ENCODE results near the gene TBC1D8B.
"Not testable (repeated sequence)": the region's sequence is repeated elsewhere in the genome, so short reads cannot be mapped to it uniquely, and the experiment has no call there.

TBC1D8B gene

DNA sequence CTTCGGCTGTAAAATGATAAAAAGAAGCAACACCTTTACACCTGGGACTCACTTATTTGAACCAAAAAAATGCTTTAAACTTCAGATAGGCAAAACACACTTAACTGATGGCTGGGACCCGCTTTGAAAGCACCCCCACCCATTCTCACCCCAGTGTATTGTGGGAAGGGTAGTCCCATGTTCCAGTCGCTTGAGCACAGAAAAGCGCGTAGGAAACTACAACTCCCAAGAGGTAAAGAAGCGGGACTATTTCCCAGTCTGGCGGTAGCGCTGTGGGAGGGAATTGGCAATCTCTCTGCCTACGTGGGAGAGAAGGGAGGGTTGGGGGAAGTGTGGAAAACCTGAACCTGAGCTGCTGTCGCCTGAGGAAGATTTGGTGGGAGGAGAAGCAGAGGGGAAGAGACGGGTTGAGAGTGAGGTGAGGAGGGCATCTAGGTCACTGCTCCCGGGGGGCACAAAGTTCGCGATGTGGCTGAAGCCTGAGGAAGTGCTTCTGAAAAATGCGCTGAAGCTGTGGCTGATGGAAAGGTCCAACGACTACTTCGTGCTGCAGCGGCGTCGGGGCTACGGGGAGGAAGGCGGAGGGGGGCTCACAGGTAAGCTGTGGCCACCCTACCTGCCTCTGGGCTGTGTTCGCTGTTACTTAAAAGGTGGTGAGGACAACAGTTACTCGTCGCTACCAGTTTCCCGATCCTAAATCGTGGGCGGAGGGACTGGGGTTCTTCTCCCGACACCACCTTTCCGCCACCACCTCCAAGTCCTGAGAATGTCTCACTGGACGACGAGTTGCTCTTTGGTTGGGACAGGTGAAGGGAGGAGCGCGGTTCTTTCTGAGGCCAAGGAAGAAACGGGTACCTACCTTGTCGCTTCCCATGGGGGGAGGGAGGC lies at the start of gene TBC1D8B:
TSS of gene TBC1D8B (plus strand) at position 286 of the 888 bp plus-strand sequence. CDS start at position 467, 181 bp downstream.
- DNase-seq, result peak; percentile 91

DNA sequence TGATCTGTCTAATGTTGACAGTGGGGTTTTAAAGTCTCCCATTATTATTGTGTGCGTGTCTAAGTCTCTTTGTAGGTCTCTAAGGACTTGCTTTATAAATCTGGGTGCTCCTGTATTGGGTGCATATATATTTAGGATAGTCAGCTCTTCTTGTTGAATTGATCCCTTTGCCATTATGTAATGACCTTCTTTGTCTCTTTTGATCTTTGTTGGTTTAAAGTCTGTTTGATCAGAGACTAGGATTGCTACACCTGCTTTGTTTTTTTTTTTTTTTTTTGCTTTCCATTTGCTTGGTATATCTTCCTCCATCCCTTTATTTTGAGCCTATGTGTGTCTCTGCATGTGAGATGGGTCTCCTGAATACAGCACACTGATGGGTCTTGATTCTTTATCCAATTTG lies 33.2 kb upstream of the TBC1D8B start:
- DNase-seq, result not testable (repeated sequence)

DNA sequence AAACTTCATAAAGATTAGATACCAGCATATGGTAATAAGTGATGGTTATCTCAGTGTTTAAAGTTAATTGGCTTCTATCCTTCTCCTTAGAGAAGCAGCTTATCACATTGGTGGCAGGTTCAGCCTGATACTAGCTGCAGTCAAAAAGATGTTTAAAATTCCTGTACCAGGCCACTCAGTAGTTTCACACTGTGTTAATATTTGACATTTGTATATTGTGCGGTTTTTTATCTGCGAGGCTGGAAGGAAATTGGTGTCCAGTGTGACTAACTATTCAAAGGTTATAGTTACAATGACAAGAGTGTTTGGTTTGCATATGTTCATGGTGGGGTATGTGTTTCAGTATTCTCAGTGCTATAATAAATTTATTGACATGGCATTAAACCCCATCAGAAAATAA lies 27.5 kb upstream of the TBC1D8B start:
- no peak for DNase-seq

DNA sequence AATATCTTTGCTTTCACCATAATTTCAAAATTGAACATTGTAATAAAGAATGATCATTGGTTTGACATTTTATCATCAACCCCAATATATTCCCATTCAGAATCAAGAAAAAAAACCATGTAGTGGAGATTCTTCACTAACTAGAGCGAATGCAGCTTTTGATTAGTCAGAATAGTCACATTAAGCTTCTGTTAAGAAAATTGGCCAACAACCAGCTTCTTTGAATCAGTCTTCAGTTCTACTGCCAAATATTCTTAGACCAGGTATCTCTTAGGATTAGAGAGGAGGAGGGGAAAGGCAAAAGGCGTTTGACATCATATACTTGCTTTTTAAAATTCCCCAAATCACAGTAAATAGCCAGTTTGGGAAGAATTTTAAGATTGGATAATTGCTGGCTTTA lies 22.2 kb upstream of the TBC1D8B start:
- DNase-seq, result no peak

DNA sequence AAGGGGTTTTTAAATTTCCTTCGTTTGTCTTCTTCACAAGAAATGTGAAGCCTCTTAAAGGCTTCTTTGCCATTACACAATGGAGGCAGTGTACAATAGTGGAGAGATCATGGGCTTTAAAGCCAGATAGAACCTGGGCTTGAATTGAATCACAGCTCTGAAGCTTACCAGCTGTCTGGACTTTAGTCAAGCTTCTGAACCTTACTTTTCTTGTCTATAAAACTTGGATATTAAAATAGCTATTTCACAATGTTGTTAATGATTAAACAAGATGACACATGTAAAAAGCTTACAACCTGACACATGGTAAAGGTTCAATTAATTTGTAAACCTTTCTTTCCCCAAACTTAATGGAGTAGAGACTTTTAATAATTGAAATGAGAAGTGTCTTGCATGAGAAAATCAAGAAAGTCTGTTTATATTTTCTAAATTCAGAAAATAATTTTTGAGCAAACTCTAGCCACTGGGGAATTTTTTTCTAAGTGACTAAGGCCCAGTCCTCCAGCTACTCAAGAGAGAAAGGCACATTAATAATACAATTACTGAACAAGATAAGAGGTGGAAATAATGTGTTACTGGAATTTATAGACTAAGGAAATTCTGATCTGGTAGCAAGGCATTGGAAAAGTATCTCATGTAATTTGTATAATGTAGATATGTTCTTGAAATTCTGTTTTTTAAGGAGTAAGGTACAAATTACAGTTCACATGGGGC lies 21.7 kb upstream of the TBC1D8B start:
- DNase-seq, result no peak

DNA sequence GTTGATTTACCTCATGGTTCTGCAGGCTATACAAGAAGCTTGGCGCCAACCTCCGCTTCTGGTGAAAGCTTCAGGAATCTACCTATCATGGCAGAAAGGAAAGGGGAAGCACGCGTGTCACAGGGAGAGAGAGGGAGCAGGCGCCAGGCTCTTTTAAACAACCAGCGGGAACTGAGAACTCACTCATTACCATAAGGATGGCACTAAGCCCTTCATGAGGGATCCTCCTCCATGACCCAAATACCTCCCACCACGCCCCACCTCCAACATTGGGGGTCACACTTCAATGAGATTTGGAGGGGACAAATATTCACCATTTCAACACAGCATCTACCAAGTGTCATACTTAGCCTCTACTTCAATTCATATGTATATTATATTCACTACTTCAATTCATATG lies 18.8 kb upstream of the TBC1D8B start:
- no peak for DNase-seq

DNA sequence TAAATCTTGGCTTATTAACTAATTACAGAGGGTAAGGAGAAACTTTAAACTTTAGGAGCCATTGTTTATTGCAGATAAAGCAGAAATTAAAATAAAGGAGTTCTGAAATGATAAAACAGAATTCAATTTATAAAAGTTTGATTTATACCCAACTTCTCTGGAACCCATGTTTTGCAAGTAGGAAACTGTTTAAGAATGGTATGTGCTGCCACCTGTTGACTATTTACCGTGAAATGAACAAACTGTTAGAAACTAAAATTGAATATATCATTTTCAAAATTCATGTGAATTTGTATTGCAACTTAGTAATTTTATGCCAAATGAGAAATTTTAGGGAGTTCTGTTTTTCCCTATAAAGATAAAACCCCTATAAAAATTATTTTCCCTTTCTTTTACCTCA lies 11.0 kb upstream of the TBC1D8B start:
- DNase-seq, result peak; percentile 30

DNA sequence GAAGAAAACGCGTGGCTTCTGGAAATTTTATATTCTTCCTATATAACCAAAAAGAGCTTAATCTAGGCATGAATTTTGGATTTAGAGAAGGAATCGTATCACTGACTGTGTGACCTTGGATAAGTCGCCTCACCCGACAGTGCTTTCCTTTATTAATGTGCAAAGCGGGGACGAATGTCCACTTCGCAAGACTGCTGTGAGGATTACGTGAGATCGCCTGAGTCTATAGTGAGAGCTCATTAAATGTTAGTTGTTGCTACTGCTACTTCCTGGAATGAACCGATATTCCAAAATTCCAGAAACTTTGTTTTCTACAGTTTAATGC lies 448 bp upstream of the TBC1D8B start:
- DNase-seq, result no peak

DNA sequence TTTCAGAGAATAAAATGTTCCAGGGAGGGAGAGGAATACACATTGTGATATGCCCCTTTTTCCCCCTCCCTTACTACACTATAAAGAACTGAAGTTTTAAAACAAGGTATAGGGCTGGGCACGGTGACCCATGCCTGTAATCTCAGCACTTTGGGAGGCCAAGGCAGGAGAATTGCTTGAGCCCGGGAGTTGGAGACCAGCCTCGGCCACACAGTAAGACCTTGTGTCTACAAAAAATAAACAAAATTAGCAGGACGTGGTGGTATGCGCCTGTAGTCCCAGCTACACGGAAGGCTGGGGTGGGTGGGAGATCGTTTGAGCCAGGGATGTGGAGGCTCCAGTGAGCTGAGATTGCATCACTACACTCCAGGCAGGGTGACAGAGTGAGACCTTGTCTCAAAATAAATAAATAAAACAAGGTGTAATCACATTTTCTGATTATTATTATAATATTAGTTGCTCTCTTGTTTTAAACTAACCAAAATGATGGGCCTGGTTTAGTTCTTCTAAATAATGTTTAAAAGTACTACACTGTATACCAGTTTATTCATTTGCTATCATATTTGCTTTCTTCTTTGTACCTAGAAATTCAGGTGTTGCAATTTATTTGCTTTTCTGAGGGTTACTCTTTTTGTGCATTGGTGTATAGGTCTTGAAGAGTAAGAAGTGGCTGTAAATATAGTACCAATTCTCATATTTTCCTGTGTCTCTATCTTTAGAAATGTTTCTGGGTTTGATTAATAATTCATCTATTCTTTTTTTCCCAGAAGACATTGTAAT lies 8.8 kb downstream of the TBC1D8B start:
- no peak for DNase-seq

DNA sequence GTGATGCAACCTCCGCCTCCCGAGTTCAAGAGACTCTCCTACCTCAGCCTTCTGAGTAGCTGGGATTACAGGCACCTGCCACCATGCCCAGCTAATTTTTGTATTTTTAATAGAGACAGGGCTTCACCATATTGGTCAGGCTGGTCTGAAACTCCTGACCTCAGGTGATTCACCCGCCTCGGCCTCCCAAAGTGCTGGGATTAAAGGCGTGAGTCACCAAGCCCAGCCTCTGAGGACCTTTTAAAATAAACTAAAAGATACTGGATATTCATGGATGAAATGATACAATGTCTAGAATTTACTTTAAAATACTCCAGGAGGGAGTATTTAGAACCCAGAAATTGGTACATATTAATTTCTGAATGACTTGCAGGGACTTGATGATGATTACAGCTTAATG lies 10.5 kb downstream of the TBC1D8B start:
- not testable (repeated sequence) for DNase-seq

DNA sequence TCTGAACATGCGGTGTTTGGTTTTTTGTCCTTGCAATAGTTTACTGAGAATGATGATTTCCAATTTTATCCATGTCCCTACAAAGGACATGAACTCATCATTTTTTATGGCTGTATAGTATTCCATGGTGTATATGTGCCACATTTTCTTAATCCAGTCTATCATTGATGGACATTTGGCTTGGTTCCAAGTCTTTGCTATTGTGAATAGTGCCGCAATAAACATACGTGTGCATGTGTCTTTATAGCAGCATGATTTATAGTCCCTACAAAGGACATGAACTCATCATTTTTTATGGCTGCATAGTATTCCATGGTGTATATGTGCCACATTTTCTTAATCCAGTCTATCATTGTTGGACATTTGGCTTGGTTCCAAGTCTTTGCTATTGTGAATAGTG lies 11.6 kb downstream of the TBC1D8B start:
- not testable (repeated sequence) for DNase-seq

DNA sequence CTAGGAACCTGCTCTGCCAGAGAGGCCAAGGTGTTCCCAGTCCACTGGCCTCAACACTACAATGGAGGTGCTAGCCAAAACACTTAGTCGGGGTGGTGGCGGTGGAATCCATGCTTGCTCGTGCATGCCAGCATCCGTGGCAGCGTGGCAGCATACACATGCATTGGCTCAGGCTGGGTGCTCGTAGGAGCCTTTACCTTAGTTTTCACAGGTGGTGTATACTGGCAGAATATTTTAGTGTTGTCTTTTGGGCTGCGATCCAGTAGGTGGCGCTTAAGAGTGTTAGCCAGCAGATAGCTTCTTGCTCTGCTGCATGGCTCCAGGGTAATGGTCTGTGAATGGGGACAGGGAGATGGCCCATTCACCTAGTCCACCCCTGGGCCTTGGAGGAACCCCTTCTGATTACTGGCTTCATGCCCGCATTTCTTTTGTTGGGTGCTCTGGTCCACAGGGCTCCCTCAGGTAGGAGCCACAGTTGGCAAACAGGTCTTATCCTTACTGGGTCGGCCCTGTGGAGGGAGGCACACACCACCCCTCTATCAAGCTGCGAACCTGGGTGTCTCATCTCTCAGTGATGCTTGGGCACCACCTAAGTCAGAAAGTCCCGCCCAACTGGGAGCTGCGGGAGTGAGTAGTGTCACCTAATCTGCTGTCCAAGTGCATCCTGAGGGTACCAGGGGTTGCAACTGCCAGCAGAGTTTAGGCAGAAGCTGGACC lies 60.7 kb downstream of the TBC1D8B start:
- peak; percentile 13 for DNase-seq

DNA sequence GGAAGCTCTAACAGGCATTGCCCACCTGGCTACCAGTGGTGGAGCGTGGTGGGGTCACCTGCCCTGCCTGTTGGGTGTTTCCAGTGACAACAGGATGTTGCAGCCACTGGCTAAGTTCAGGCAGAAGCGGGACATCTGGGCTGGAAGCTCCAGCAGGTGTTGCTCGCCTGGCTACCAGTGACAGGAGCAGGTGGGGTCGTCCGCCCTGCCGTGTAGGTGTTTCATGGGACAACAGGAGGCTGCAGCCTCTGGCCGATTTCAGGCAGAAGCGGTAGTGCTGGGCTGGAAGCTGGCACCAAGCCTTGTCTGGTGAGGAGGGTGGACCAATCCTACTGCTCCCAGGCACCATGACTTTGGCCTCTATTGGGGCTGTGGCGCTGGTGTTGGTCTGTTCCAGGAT lies 61.2 kb downstream of the TBC1D8B start:
- DNase-seq, result no peak

DNA sequence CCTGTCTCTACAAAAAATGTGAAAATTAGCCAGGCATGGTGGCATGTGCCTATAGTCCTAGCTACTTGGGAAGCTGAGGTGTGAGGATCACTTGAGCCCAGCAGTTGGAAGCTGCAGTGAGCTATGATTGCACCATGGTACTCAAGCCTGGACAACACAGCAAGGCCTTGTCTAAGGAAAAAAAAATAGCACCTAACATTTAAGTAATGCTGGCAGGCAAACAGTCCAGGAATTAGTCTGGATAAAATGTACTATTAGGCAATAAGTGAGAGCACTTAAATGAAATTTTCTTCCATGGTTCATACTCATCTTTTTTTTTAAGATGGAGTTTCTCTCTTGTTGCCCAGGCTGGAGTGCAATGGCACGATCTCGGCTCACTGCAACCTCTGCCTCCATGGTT lies 70.3 kb downstream of the TBC1D8B start:
- DNase-seq, result not testable (repeated sequence)

DNA sequence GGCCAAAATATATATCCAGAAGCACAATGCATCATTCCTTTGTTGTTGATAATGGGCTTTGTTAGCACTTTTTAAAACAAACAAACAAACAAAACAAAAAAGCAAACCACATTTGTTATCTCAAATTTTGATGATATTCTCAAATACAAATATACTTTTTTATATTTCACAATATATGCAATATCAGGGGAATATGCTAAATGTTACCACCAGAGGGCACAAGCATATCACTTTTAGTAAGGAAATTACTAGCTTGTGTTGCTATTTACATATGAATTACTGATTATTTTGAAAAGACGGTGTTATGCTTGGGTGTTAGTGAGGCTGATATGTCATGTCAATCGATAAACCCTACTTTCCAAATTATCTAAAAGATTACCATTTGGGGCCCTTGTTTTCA lies 71.6 kb downstream of the TBC1D8B start:
- peak; percentile 37 for DNase-seq

DNA sequence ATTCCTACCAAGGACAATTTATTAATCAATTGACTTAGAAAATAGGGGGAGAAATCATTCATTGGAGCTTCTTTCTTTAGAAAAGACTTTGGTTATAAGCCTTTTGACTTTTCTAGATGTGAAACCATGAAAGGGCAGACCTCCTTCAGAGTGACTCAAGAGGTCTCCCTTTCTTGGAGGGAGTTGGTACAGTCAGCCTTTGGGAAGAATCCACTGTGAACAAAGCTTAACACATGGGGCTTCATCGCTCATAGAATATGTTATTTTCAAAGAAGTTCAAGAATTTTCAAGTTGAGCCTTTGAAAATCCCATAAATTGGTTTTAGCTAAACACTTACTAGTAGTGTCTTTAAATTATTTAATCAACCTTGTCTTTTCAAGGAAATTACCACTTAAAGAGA lies 72.7 kb downstream of the TBC1D8B start:
- DNase-seq, result no peak

DNA sequence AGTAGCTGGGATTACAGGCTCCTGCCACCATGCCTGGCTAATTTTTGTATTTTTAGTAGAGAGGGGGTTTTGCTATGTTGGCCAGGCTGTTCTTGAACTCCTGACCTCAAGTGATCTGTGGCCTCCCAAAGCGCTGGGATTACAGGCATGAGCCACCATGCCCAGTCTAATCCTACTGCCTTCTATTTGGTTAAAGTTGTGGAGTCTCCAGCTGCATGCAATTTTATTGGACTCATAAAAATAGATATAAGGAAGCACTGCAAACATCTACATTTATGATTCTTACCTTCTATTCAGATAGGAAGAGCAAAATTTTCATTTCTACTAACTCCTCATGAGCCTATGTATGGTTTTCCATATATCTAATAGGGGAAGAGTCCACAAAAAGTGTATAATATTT lies 87.0 kb downstream of the TBC1D8B start:
- DNase-seq, result no peak

DNA sequence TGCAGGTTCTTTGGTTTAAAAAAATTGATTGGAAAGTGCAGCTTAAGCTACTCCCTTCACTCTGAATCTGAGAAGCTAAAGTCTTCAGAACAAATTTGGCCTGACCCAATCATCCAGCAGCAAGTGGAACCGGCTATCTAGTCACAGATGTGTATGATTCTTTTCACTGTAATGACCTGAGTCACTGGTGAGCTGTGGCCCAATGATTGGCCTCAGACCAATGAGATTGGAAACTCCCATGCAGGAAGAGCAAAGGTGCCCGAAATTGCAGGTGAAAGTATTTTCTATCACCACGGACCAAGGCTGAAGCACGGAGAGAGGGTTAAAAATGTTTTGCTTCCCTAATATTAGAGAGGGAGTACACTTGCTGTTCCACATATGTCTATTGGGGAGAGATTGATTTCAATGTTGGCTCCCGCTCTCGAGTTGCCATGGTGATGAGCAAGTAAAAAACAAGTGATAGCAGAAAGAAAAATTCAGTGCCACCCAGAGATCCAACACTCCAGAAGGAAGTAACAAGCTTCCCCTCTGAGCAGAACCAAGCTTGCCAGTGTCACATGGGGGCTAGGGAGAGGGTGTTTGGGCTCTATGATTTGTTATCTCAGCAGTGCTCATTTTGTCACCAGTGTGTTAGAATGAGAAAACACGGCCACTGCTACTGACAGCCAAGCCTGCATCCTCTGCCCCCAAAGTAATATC lies 89.4 kb downstream of the TBC1D8B start:
- DNase-seq, result no peak

DNA sequence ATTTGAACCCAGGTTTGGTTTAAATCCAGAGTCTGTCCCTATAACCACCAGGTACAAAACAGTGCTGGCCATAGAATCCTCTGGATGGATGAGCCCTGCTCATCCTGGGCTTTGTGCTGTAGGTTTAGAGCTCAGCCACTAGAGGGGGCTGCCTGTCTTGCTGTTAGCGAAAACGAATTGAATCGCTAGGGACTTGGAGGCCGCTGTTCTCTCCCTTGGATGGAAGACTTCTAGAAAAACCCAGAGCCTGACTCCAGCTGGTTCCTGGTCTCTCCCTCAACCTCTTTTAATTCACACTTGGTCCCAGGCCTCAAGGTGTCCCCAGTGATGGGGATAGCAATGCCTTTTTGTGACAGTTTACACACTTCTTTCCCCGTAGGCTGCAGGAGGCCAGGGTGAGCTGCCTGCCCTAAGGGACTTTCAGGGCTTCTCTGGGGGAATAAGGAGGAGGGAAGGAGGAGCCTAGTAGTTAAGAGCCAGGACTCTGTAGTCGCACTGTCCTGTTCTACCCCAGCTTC lies 92.0 kb downstream of the TBC1D8B start:
- peak; percentile 31 for DNase-seq

DNA sequence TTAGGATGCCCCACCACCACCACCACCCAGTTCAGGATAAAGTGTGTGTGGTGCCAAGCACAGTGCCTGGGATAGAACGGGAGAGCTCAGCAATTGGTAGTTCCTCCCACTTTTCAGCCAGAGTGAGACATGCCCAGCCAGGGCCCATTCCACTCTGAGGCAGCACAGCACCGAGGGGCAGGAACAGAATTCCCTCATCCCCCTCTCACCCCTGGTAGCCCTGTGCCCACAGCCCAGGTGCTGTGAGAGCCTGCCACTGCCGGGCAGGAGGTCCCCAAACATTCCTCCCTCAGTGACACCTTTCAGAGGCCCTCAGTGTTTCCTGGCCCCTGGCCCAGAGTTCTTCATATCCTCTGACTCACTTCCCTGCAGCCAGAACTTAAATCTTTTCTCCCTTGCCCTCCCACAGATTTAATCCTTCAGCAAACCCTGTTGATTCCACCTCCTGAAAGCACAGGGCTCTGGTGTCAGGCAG lies 92.5 kb downstream of the TBC1D8B start:
- no peak for DNase-seq

DNA sequence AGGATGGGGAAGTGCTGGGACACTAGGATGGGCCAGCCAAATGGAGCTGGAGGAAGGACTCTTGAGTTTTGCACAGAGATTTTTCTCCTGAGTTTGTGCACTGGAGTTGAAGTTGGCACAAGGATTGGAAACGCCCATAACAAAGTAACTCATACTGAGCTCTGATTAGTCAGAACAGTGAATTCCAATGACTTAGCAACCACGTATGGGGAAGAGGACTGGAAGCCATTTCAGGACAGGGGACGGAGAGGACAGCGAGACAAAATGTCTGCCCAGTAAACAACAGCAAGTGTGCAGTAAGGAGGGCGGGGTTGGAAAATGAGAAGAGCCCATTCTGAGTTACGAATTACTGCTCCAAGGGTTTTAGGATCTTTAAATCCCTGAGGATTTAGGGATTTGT lies 94.8 kb downstream of the TBC1D8B start:
- no peak for DNase-seq

DNA sequence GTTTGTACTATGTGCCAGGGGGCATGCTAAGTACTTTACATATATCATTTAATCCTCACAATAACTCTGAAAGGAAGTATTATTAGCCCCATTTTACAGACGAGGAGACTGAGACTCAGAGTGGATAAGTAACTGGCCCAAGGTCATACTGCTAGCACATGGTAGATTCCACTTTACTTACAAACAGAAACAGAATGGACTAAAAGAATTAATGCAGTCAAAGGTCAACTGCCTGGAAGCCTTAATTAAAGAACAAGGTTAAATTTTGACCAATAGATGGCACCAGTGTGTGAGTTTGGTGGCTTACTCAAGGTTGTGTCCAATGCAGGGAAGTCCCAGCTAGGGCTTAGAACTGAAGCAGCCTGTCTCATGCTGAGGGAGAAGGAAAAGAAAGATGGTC lies 96.0 kb downstream of the TBC1D8B start:
- peak; percentile 65 for DNase-seq

All from hematopoietic multipotent progenitor cell treated with erythropoietin and hydrocortisone succinate and interleukin-3 and kit ligand, for 8 days (in vitro differentiated cells).